K562 (cell line): Measurements from ENCODE around the gene CYP46A1. TPM values are rescaled to one million over a fixed set of nuclear protein-coding genes. Genes with fewer than 3 reads are reported as not detected.
A peak's percentile ranks its signal among the peaks of the same experiment; 100 is the strongest.
"Not testable (repeated sequence)": the region's sequence is repeated elsewhere in the genome, so short reads cannot be mapped to it uniquely, and the experiment has no call there.

Experiments
- ATAC-seq: fragments of 200-7000 bp; cut with Tn5 transposase; 3 replicates; pipeline ENCODE4 v1.9.1; 2020; ENCODE audit warnings: moderate library complexity
- BruUV-seq: library from RNA; stranded (reverse); fragments of 400-500 nt; replicated peaks from 2 replicates; lab custom pipeline; 2021; lab: Mats Ljungman, UMichigan
- CTCF ChIA-PET: fragments of 300-600 bp; formaldehyde crosslinking; extraction: SDS; loops from one replicate; lab custom pipeline; 2021; ENCODE audit warnings: low intra/inter-chr PET ratio; lab: Yijun Ruan, JAX
- POLR2A ChIA-PET: fragments of 300-600, 350-650 bp; sonication (Branson Sonifier 250); formaldehyde crosslinking; extraction: SDS; loops from one replicate; lab custom pipeline; 2021; ENCODE audit warnings: antibody characterized with exemption, inconsistent platforms; lab: Yijun Ruan, JAX
- DNase-seq, 4 experiments: peaks; one replicate each; pipeline versions ENCODE4 v3.0.0 to v3.0.0-alpha.2; 2011 to 2018; ENCODE audit warnings: low spot score in 3 of 4, mixed read lengths in 3 of 4; ENCODE audit errors: extremely low read depth in 1 of 4
- FAIRE-seq: peaks from 2 replicates; lab custom pipeline; 2011; peaks lifted over from hg19 to GRCh38; lab: Jason Lieb, UNC
- H2AFZ ChIP-seq: 2 replicates; pipeline ENCODE4 v1.6.0; 2011; ENCODE audit warnings: low read depth, low read length, control low read depth, inconsistent platforms
- H3K27ac ChIP-seq: fragments of 200-600 bp; 3 replicates; pipeline ENCODE4 v1.8.0; 2011; ENCODE audit warnings: low read depth, mild to moderate bottlenecking, control low read depth, inconsistent platforms, low read length, moderate library complexity, mixed read lengths; ENCODE audit errors: extremely low read depth
- H3K27me3 ChIP-seq, 2 experiments: fragments of 300-600 bp in 1 of 2; 2 replicates in 1 of 2; 3 replicates in 1 of 2; pipeline versions ENCODE4 v1.6.0 to v1.8.0; 2011; ENCODE audit warnings: inconsistent platforms in 2 of 2, low read length in 2 of 2, mild to moderate bottlenecking in 1 of 2, mixed read lengths in 1 of 2, moderate library complexity in 1 of 2; ENCODE audit not compliant: control insufficient read depth in 2 of 2, insufficient read depth in 2 of 2
- H3K36me3 ChIP-seq: fragments of 300-600 bp; 3 replicates; pipeline ENCODE4 v1.8.0; 2011; ENCODE audit warnings: mild to moderate bottlenecking, low read length, inconsistent platforms; ENCODE audit not compliant: control insufficient read depth, insufficient read depth
- H3K4me1 ChIP-seq, 2 experiments: fragments of 200-600 bp in 1 of 2; replicated peaks in 1 of 2; 2 replicates in 1 of 2; 3 replicates in 1 of 2; pipeline versions ENCODE4 v1.5.1 to v1.8.0; 2011; ENCODE audit warnings: inconsistent platforms in 2 of 2, low read length in 2 of 2, mild to moderate bottlenecking in 1 of 2, mixed read lengths in 1 of 2, moderate library complexity in 1 of 2; ENCODE audit not compliant: control insufficient read depth in 2 of 2, insufficient read depth in 2 of 2
- H3K4me2 ChIP-seq: 2 replicates; pipeline ENCODE4 v1.6.1; 2011; ENCODE audit warnings: low read length, control low read depth, inconsistent platforms, mixed read lengths; ENCODE audit not compliant: insufficient read depth
- H3K4me3 ChIP-seq: fragments of 200-600 bp; sonication (generic), shearing (Covaris generic); 2 replicates; pipeline ENCODE4 v1.5.1; 2016; ENCODE audit warnings: control low read depth, inconsistent platforms
- H3K79me2 ChIP-seq: fragments of 200-600 bp; 3 replicates; pipeline ENCODE4 v1.8.0; 2011; ENCODE audit warnings: low read length, inconsistent platforms; ENCODE audit not compliant: control insufficient read depth, insufficient read depth
- H3K9ac ChIP-seq, 2 experiments: 2 replicates each; pipeline versions ENCODE4 v1.6.0 to v1.6.1; 2011; ENCODE audit warnings: low read depth in 2 of 2, low read length in 2 of 2, control low read depth in 1 of 2, inconsistent platforms in 1 of 2, mild to moderate bottlenecking in 1 of 2, mixed read lengths in 1 of 2; ENCODE audit not compliant: insufficient read depth in 1 of 2
- H3K9me1 ChIP-seq: one replicate; pipeline ENCODE4 v1.6.0; 2011; ENCODE audit warnings: inconsistent platforms, mild to moderate bottlenecking, low read length, moderate library complexity; ENCODE audit not compliant: control insufficient read depth, insufficient read depth
- H3K9me3 ChIP-seq: replicated peaks from 2 replicates; pipeline ENCODE4 v1.5.1; 2011; ENCODE audit warnings: low read depth, low read length, inconsistent platforms; ENCODE audit not compliant: control insufficient read depth, insufficient read depth
- H4K20me1 ChIP-seq: replicated peaks from 2 replicates; pipeline ENCODE4 v1.6.1; 2011; ENCODE audit warnings: low read length, inconsistent platforms, mixed read lengths; ENCODE audit not compliant: control insufficient read depth, insufficient read depth
- BCOR ChIP-seq: fragments of 450-650 bp; IDR thresholded peaks from 2 replicates; pipeline ENCODE4 v1.6.1; 2016
- RBM25 ChIP-seq: fragments of 200-400 bp; formaldehyde crosslinking; IDR thresholded peaks from 2 replicates; pipeline ENCODE4 v1.6.1; 2018; ENCODE audit warnings: low read length, low read depth, moderate library complexity; ENCODE audit not compliant: severe bottlenecking
- WHSC1 ChIP-seq: IDR thresholded peaks from one replicate; pipeline ENCODE4 v1.6.1; 2012; ENCODE audit warnings: low read length, control low read depth, inconsistent platforms
- WGBS: fragments of 100-300 bp; shearing (Covaris generic); methylation state at CpG from one replicate; pipeline ENCODE4 v1.1.6; 2016; ENCODE audit warnings: low coverage, mixed read lengths; ENCODE audit not compliant: insufficient coverage; ENCODE audit errors: missing lambda C conversion rate; 5-methylcytosine and 5-hydroxymethylcytosine counted together
- in situ Hi-C: fragments of 300-500 bp; cut with MboI; formaldehyde crosslinking; loops from 4 replicates; pipeline ENCODE4 v1.15.0; 2018; ENCODE audit warnings: inconsistent platforms, mixed read lengths
- intact Hi-C: fragments of 100-400 bp; cut with micrococcal nuclease; formaldehyde crosslinking; loops from 2 replicates; pipeline ENCODE4 v1.14.2; 2022
- polyA plus RNA-seq, 8 experiments: library from polyadenylated mRNA; depleted of rRNA in 4 of 8; stranded (reverse) in 5 of 8; unstranded in 3 of 8; fragments of >200 nt; fragmentation: Nextera tagmentation in 2 of 8; fragmentation: Illumina TruSeq in 1 of 8; extraction: Ambion mirVana in 2 of 8; extraction: Trizol in 1 of 8; gene quantifications; 2 replicates each; pipeline versions ENCODE4 v1.2.1 to v1.2.3, GENCODE V29; 2011 to 2014; ENCODE audit warnings: inconsistent platforms in 1 of 8, missing spikeins in 1 of 8
- total RNA-seq, 7 experiments: library from RNA; depleted of rRNA in 6 of 7; stranded (reverse); fragments of >200 nt in 6 of 7; fragmentation: Illumina TruSeq in 2 of 7; extraction: Trizol in 2 of 7; gene quantifications; 2 replicates each; pipeline versions ENCODE4 v1.2.1 to v1.2.3, GENCODE V29; 2011 to 2021; ENCODE audit warnings: low replicate concordance in 1 of 7

The CYP46A1 gene
- total and polyA plus RNA-seq, 9 of the 15 experiments (the other 6 are each of a cell fraction or from before 2014, with no cell fraction given) = not detected

GRCh38 chr14:99637624-99638023 lies 46.5 kb upstream of the CYP46A1 start:
- no peak for FAIRE-seq
- no TSS peak for BruUV-seq
- POLR2A ChIA-PET = no interaction called here

GRCh38 chr14:99642771-99643170 lies 41.3 kb upstream of the CYP46A1 start:
- H3K9ac ChIP-seq, intact Hi-C loops, BruUV-seq, H2AFZ ChIP-seq, CTCF ChIA-PET, H3K4me1 ChIP-seq, H3K4me3 ChIP-seq, in situ Hi-C loops, H3K9me1 ChIP-seq, H4K20me1 ChIP-seq, POLR2A ChIA-PET, H3K79me2 ChIP-seq, H3K27ac ChIP-seq, H3K36me3 ChIP-seq, DNase-seq, FAIRE-seq, H3K4me2 ChIP-seq, H3K9me3 ChIP-seq, ATAC-seq: not testable (repeated sequence)
- H3K27me3 ChIP-seq = peaks cover 0 to 40% of the 10 kb centered on the region in 2 experiments; a peak in 2 of 5 replicates
- 65% methylated on average over 5 of the region's 5 CpGs for WGBS

More at GRCh38 chr14:99637624-99638023, 46.5 kb upstream of the CYP46A1 start:
- peak; percentile 50; the same call in 1 of the 2 replicates for TF ChIP-seq BCOR
- no peak for TF ChIP-seq WHSC1
- TF ChIP-seq RBM25 = peak; percentile 38
- CTCF ChIA-PET = no interaction called here
- in situ Hi-C loops (no loop called here), intact Hi-C loops (no loop called here)
- DNase-seq = no peak
- no peak for ATAC-seq
- Histone ChIP-seq H3K4me1 (peaks cover 3 to 4% of the 10 kb centered on the region in 2 experiments; a peak in 3 of 5 replicates), H4K20me1 (no peaks in the 10 kb centered on the region), H2AFZ (no peak overlapping the region), H3K36me3 (no peaks in the 10 kb centered on the region), H3K79me2 (no peaks in the 10 kb centered on the region), H3K4me2 (no peak overlapping the region), H3K9me3 (no peaks in the 10 kb centered on the region), H3K27ac (no peak overlapping the region), H3K27me3 (peaks cover 0 to 3% of the 10 kb centered on the region in 2 experiments; a peak in 2 of 5 replicates), H3K4me3 (no peak overlapping the region), H3K9ac (no peak overlapping the region), H3K9me1 (no peaks in the 10 kb centered on the region)
- WGBS = 17% methylated on average over 7 of the region's 7 CpGs
